Transverse colon (tissue), 4 donors: ENCODE data around the gene FAM171A1.
"Not testable (repeated sequence)": the region's sequence is repeated elsewhere in the genome, so short reads cannot be mapped to it uniquely, and the experiment has no call there.

Experiments used
- EP300 ChIP-seq: sonication (generic); formaldehyde crosslinking; IDR thresholded peaks from one replicate; pipeline ENCODE4 v1.6.1; 2017; ENCODE audit warnings: antibody characterized with exemption, low read depth
- POLR2A ChIP-seq: fragments of 450-650 bp; IDR thresholded peaks from one replicate; pipeline ENCODE4 v1.6.1; 2016; ENCODE audit warnings: antibody characterized with exemption, mild to moderate bottlenecking, moderate library complexity
- POLR2AphosphoS5 ChIP-seq, 3 donors: sonication (generic); formaldehyde crosslinking; IDR thresholded peaks; one replicate each; pipeline ENCODE4 v1.6.1; 2016; ENCODE audit warnings: antibody characterized with exemption in 3 of 3
- TF ChIP-seq, protein P1 (sequence below), 5 experiments: fragments of 200-600 bp in 3 of 5; fragments of 450-650 bp in 2 of 5; sonication (generic) in 3 of 5; IDR thresholded peaks; 1 replicate in 2 of 5; 2 replicates in 3 of 5; pipeline ENCODE4 v1.5.1; 2016 to 2017; ENCODE audit warnings: antibody characterized with exemption in 5 of 5, inconsistent platforms in 3 of 5, mild to moderate bottlenecking in 2 of 5, moderate library complexity in 1 of 5

- TF ChIP-seq POLR2A; POLR2AphosphoS5 (IDR thresholded peaks at IDR 0.05); EP300: not testable (repeated sequence)
- TF ChIP-seq, protein P1, sequence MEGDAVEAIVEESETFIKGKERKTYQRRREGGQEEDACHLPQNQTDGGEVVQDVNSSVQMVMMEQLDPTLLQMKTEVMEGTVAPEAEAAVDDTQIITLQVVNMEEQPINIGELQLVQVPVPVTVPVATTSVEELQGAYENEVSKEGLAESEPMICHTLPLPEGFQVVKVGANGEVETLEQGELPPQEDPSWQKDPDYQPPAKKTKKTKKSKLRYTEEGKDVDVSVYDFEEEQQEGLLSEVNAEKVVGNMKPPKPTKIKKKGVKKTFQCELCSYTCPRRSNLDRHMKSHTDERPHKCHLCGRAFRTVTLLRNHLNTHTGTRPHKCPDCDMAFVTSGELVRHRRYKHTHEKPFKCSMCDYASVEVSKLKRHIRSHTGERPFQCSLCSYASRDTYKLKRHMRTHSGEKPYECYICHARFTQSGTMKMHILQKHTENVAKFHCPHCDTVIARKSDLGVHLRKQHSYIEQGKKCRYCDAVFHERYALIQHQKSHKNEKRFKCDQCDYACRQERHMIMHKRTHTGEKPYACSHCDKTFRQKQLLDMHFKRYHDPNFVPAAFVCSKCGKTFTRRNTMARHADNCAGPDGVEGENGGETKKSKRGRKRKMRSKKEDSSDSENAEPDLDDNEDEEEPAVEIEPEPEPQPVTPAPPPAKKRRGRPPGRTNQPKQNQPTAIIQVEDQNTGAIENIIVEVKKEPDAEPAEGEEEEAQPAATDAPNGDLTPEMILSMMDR (IDR thresholded peaks at IDR 0.05): not testable (repeated sequence)
These were observed 101.3 kb downstream of the FAM171A1 start for GRCh38 chr10:15269838-15270237.
